Psoas muscle (tissue), 8 donors: Measurements from ENCODE around the gene ZNF566. TPM values are rescaled to one million over a fixed set of nuclear protein-coding genes. Genes with fewer than 3 reads are reported as not detected.

Source experiments
- ATAC-seq, 4 donors: fragments of 200-7000 bp; cut with Tn5 transposase; one replicate each; pipeline ENCODE4 v1.9.1; 2020; ENCODE audit warnings: moderate library complexity in 3 of 4, mild to moderate bottlenecking in 2 of 4
- DNase-seq, 2 donors: peaks; one replicate each; pipeline ENCODE4 v3.0.0-alpha.2; 2020
- H3K27ac ChIP-seq: fragments of 200-600 bp; one replicate; pipeline ENCODE4 v1.8.0; 2022
- H3K27me3 ChIP-seq, 3 donors: fragments of 200-600 bp in 1 of 3; one replicate each; pipeline versions ENCODE4 v1.6.1 to v1.8.0; 2013 to 2022; ENCODE audit warnings: low read length in 2 of 3, mild to moderate bottlenecking in 2 of 3, moderate library complexity in 1 of 3; ENCODE audit not compliant: insufficient read depth in 3 of 3
- H3K36me3 ChIP-seq, 2 donors: fragments of 200-600 bp in 1 of 2; one replicate each; pipeline versions ENCODE4 v1.6.1 to v1.8.0; 2013 to 2022; ENCODE audit warnings: low read depth in 1 of 2, mild to moderate bottlenecking in 1 of 2, moderate library complexity in 1 of 2; ENCODE audit not compliant: insufficient read depth in 1 of 2
- H3K4me1 ChIP-seq: fragments of 200-600 bp; one replicate; pipeline ENCODE4 v1.8.0; 2022
- H3K4me3 ChIP-seq: fragments of 200-600 bp; one replicate; pipeline ENCODE4 v1.8.0; 2022; ENCODE audit warnings: mild to moderate bottlenecking
- H3K9me3 ChIP-seq: fragments of 200-600 bp; one replicate; pipeline ENCODE4 v1.8.0; 2022
- WGBS, 3 donors: extraction: QIAGEN DNeasy Blood & Tissue Kit; methylation state at CpG; one replicate each; pipeline versions ENCODE4 v1.1.6 to v1.1.7; 2013; 5-methylcytosine and 5-hydroxymethylcytosine counted together
- intact Hi-C, 2 donors: fragments of 100-400 bp; cut with DNase I; formaldehyde crosslinking; loops; one replicate each; pipeline versions ENCODE4 v1.11.0 to v1.14.2; 2022
- polyA plus RNA-seq, 3 donors: library from polyadenylated mRNA; stranded (reverse); fragments of 200-250 nt; gene quantifications; one replicate each; pipeline ENCODE4 v1.2.3, GENCODE V29; 2013
- total RNA-seq, 4 donors: library from RNA; stranded (reverse); fragmentation: NEBNext Ultra II Directional in 2 of 4; extraction: Animal tissue kit (Norgen Biotek cat#: 25700) in 2 of 4; gene quantifications; one replicate each; pipeline versions ENCODE4 v1.2.1 to v1.2.4, GENCODE V29; 2021 to 2023
- TF ChIP-seq, protein P1 (sequence below): fragments of 200-600 bp; IDR thresholded peaks from one replicate; pipeline ENCODE4 v1.8.0; 2022; ENCODE audit warnings: antibody characterized with exemption
- donor health status: healthy with polysubstance abuse.
- donor health status: DM: no; HTN: no; CAD: no; lungs with moderate emphysema.
- donor health status: Bipolar disorder and iron deficiency.
- donor health status: healthy.
- donor health status: DM: yes; HTN: yes; CAD: no.
- donor health status: DM: no; HTN: no; CAD: no.
- donor health status: DM: no; HTN: no; CAD: no.
- donor health status: DM: yes; HTN: yes; CAD: no.

ZNF566 gene
- total and polyA plus RNA-seq, 7 donors, result 2.4 to 9.0 (median 5.6) TPM

DNA sequence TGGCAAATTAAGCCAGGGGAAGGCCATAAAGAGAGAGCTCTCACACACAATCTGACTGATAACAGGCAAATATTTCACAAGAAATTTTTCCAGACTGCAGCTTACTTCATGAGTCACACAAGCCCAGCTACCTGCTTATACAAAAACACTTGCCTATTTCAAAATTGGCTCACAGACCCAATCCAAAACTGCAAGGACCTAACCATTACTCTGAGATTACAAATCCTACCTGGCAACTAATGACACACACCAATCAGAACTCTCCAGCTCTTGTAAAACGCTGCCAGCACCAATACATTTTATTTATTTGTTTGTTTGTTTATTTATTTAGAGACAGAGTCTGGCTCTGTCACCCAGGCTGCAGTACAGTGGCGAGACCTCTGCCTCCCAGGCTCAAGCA, 52.8 kb downstream of the ZNF566 start:
- H3K27me3 ChIP-seq, result no peaks in the 10 kb centered on the region
- ATAC-seq (no peak), DNase-seq (no peak)
- TF ChIP-seq, protein P1, sequence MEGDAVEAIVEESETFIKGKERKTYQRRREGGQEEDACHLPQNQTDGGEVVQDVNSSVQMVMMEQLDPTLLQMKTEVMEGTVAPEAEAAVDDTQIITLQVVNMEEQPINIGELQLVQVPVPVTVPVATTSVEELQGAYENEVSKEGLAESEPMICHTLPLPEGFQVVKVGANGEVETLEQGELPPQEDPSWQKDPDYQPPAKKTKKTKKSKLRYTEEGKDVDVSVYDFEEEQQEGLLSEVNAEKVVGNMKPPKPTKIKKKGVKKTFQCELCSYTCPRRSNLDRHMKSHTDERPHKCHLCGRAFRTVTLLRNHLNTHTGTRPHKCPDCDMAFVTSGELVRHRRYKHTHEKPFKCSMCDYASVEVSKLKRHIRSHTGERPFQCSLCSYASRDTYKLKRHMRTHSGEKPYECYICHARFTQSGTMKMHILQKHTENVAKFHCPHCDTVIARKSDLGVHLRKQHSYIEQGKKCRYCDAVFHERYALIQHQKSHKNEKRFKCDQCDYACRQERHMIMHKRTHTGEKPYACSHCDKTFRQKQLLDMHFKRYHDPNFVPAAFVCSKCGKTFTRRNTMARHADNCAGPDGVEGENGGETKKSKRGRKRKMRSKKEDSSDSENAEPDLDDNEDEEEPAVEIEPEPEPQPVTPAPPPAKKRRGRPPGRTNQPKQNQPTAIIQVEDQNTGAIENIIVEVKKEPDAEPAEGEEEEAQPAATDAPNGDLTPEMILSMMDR, result no peak
- H3K27ac ChIP-seq, result no peak overlapping the region
- H3K4me3 ChIP-seq, result no peak overlapping the region
- 49 to 53% (median 50%) methylated on average over 2 of the region's 2 CpGs for WGBS, 3 donors
- peaks cover 19% of the 10 kb centered on the region for H3K9me3 ChIP-seq
- H3K4me1 ChIP-seq, result no peaks in the 10 kb centered on the region
- no peaks in the 10 kb centered on the region for H3K36me3 ChIP-seq
- intact Hi-C loops, result no loop called here

DNA sequence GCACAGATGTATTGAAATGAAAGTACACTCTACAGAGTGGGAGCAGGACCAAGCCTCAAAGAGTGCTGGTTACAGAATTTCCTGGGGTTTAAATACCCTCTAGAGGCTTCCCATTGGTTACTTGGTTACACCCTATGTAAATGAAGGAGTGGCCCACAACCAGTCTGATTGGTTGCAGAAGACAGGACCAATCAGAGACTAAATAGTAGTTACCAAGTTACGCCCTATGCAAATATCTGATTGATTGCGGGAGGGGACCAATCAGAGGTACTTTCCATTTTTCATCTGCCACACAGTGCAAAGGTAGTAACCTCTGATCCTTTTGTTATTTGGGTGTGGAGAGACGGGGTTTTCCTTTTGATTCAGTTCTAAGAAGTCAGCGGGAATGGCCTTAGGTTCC, 65.4 kb downstream of the ZNF566 start:
- WGBS, 3 donors, result 86 to 90% (median 89%) methylated on average over 4 of the region's 4 CpGs
- TF ChIP-seq, protein P1, result no peak
- Histone ChIP-seq H3K4me3 (no peak overlapping the region), H3K27me3 (peaks cover 0 to 21% (median 8%) of the 10 kb centered on the region in 3 donors), H3K4me1 (no peaks in the 10 kb centered on the region), H3K36me3 (no peaks in the 10 kb centered on the region), H3K27ac (no peak overlapping the region), H3K9me3 (peaks cover 11% of the 10 kb centered on the region)
- intact Hi-C loops, result no loop called here
- no peak for ATAC-seq
- no peak for DNase-seq

DNA sequence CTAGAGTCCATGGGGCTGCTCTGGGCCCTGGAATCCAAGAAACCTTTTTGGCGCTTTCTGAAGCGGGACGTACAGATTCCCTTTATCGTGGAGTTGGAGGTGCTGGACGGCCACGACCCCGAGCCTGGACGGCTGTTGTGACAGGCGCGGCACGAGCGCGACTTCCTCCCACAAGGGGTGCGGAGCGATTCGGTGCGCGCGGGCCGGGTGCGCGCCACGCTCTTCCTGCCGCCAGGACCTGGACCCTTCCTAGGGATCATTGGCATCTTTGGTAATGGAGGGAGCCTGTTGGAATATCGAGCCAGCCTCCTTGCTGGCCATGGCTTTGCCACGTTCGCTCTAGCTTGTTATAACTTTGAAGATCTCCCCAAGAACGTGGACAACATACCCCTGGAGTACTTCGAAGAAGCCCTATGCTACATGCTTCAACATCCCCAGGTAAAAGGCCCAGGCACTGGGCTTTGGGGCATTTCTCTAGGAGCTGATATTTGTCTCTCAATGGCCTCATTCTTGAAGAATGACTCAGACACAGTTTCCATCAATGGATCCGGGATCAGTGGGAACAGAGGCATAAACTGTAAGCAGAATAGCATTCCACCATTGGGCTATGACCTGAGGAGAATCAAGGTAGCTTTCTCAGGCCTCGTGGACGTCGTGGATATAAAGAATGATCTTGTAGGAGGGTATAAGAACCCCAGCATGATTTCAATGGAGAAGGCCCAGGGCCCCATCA, 67.4 kb downstream of the ZNF566 start:
- DNase-seq (no peak), ATAC-seq (no peak)
- TF ChIP-seq, protein P1, result no peak
- WGBS, 3 donors, result 21 to 25% (median 21%) methylated on average over 26 to 33 of the region's 33 CpGs
- no peaks in the 10 kb centered on the region for H3K36me3 ChIP-seq
- intact Hi-C loops, result no loop called here
- peak overlapping the region; percentile 60 for H3K4me3 ChIP-seq
- H3K9me3 ChIP-seq, result peaks cover 11% of the 10 kb centered on the region
- peaks cover 0 to 21% (median 7%) of the 10 kb centered on the region in 3 donors for H3K27me3 ChIP-seq
- no peak overlapping the region for H3K27ac ChIP-seq
- H3K4me1 ChIP-seq, result peaks cover 8% of the 10 kb centered on the region

DNA sequence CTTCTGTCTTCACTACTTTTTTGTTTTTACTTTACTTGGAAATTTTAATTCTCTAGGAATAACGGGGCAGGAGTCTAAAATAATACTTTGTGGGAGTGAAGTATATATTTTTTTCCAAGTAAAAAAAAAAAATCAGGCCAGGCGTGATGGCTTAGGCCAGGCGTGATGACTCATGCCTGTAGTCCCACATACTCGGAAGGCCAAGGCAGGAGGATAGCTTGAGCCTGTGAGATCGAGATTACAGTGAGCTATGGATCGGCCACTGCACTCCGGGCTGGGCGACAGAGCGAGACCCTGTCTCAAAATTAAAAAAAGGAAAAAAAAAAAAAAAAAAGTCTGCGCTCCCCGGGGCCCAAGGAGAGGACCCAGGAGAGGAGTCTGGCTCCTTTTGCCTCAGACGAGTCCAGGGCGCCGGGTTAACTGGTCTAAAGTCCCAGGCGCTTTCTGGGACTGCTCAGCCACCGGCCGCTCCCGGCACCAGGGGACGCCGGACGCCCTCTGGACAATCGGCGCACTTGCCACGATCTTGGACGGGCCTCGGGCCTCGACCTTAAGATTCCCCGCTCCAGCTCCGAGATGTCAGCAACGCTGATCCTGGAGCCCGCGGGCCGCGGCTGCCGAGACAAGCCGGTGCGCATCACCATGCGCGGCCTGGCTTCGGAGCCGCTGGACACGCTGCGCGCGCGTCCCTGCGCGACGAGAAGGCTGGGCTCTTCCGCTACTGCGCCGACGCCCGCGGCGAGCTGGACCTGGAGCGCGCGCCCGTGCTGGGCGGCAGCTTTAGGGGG, 68.2 kb downstream of the ZNF566 start:
- no peak overlapping the region for H3K27ac ChIP-seq

More for the DNA sequence above, 68.2 kb downstream of the ZNF566 start:
- TF ChIP-seq, protein P1, result no peak
- Histone ChIP-seq H3K4me1 (peaks cover 8% of the 10 kb centered on the region), H3K27me3 (peaks cover 0 to 21% (median 7%) of the 10 kb centered on the region in 3 donors), H3K4me3 (peak overlapping the region; percentile 60), H3K9me3 (peaks cover 8% of the 10 kb centered on the region), H3K36me3 (no peaks in the 10 kb centered on the region)
- no peak for ATAC-seq
- DNase-seq, result peak in 1 of 2 donors; percentile 18
- intact Hi-C loops, result no loop called here
- WGBS, 3 donors, result 6 to 7% (median 7%) methylated on average over 60 to 61 of the region's 61 CpGs
